Measurements from ENCODE around the gene MT1A. TPM values are rescaled to one million over a fixed set of nuclear protein-coding genes. Genes with fewer than 3 reads are reported as not detected.
A peak's percentile ranks its signal among the peaks of the same experiment; 100 is the strongest.

The MT1A gene
- total and polyA plus RNA-seq, 7 experiments from 2014 or later, result 0.92 TPM; not detected in 6

DNA sequence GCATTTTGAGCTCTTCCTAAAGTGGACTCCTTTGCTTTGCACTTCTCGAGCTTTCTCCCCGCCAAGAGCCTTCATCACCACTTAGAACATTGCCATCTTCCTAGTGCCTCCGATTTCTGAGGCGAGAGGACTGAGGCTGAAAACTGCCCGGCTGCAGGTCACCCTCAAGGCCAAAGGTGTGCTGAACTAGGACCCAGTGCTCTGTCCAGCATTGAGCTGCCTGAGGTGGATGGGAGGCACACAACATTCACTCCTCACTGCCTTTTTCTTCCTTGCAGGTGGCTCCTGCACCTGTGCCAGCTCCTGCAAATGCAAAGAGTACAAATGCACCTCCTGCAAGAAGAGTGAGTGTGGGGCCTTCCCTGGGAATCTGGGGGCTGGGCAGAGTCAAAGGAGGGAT, 5.4 kb downstream of the MT1A start:
- POLR2A ChIA-PET, result interaction anchor here (0.9 to 1.7 kb wide), 7 partner anchors 9 to 39 kb away, joined by 3 to 9 read pairs (median 5); partner anchors contain the start of genes MT1X and MT2A
- Mint-ChIP-seq H3K4me1 (peaks cover 15 to 28% (median 23%) of the 10 kb centered on the region in 7 donors), H3K27me3 (peaks cover 23 to 84% (median 34%) of the 10 kb centered on the region in 5 donors), H3K4me3 (peak overlapping the region; percentile 60 to 84 (median 80)), H3K27ac (peak overlapping the region in 6 of 9 donors; percentile 32 to 85 (median 54)), H3K36me3 (no peaks in the 10 kb centered on the region), H3K9me3 (peaks cover 0 to 2% (median 0%) of the 10 kb centered on the region in 11 donors)
- Histone ChIP-seq H3K36me3 (ENCODE audit: control insufficient read depth in 2 of 3, insufficient read depth in 3 of 3, low read length in 3 of 3) (no peaks in the 10 kb centered on the region), H3K27me3 (ENCODE audit: control insufficient read depth in 2 of 2, insufficient read depth in 2 of 2, low read length in 2 of 2) (peaks cover 2 to 4% of the 10 kb centered on the region in 2 donors), H3K9me3 (ENCODE audit: control insufficient read depth in 2 of 3, low read length in 3 of 3) (no peaks in the 10 kb centered on the region), H3K27ac (ENCODE audit: low read depth, low read length) (peak overlapping the region; percentile 40), H3K4me3 (ENCODE audit: low read length) (peak overlapping the region; percentile 48), H3K4me1 (ENCODE audit: control insufficient read depth in 2 of 2, insufficient read depth in 2 of 2, low read length in 2 of 2) (peaks cover 11 to 16% of the 10 kb centered on the region in 2 donors)
- no peak for ATAC-seq
- CTCF ChIA-PET, result interaction anchor here (1.0 to 2.5 kb wide), 8 partner anchors 19 to 67 kb away, joined by 3 to 10 read pairs (median 6); partner anchors contain the start of gene MT1X
- intact Hi-C loops (cut with micrococcal nuclease), result loop anchor here (1.0 to 5.0 kb wide), 12 partner anchors 13 to 130 kb away; partner anchors contain the start of genes MT1E (in 2 of the 2), MT1F (in 2 of the 2), MT1X (in 2 of the 2) and MT2A (in 2 of the 2)
- no peak for DNase-seq

GRCh38 chr16:56645311-56645710, 6.8 kb downstream of the MT1A start:
- ChIA-PET POLR2A (no interaction called here), CTCF (interaction anchor here (0.7 kb wide), 1 partner anchor 19 kb away, joined by 4 read pairs; no protein-coding TSS in a partner anchor)
- H3K36me3 ChIP-seq (ENCODE audit: control insufficient read depth in 2 of 3, insufficient read depth in 3 of 3, low read length in 3 of 3), result no peaks in the 10 kb centered on the region
- H3K9me3 ChIP-seq (ENCODE audit: control insufficient read depth in 2 of 3, low read length in 3 of 3), result no peaks in the 10 kb centered on the region
- Mint-ChIP-seq H3K4me1 (peaks cover 15 to 28% (median 23%) of the 10 kb centered on the region in 7 donors), H3K4me3 (no peak overlapping the region), H3K27me3 (peaks cover 10 to 77% (median 20%) of the 10 kb centered on the region in 5 donors), H3K9me3 (peaks cover 0 to 2% (median 0%) of the 10 kb centered on the region in 11 donors), H3K36me3 (no peaks in the 10 kb centered on the region), H3K27ac (no peak overlapping the region)
- peaks cover 11 to 16% of the 10 kb centered on the region in 2 donors for H3K4me1 ChIP-seq (ENCODE audit: control insufficient read depth in 2 of 2, insufficient read depth in 2 of 2, low read length in 2 of 2)
- H3K27me3 ChIP-seq (ENCODE audit: control insufficient read depth in 2 of 2, insufficient read depth in 2 of 2, low read length in 2 of 2), result peaks cover 0 to 8% of the 10 kb centered on the region in 2 donors
- H3K4me3 ChIP-seq (ENCODE audit: low read length), result no peak overlapping the region
- intact Hi-C loops (cut with micrococcal nuclease), result no loop called here
- H3K27ac ChIP-seq (ENCODE audit: low read depth, low read length), result no peak overlapping the region
- ATAC-seq (no peak), DNase-seq (no peak)

DNA sequence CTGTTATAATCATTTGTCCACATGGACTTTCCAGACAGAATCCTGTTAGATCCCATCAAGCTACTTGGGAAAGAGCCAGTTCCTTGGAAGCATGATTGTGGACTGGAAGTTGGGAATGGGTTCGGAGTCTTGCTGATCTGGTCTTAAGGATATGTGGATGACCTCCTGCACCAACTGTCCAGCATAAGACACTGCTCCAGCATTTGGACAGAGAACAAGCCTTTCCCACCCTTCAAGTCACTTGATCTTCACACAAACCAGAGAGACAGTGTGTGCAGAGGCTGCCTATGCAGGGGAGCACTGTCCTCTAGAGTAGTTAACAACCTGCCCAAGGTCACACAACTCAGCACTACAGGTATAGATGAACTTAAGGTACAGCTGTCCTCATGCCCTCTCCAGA, 7.4 kb downstream of the MT1A start:
- Mint-ChIP-seq H3K4me1 (peaks cover 15 to 28% (median 23%) of the 10 kb centered on the region in 7 donors), H3K36me3 (no peaks in the 10 kb centered on the region), H3K4me3 (no peak overlapping the region), H3K9me3 (no peaks in the 10 kb centered on the region), H3K27ac (no peak overlapping the region), H3K27me3 (peaks cover 8 to 72% (median 14%) of the 10 kb centered on the region in 5 donors)
- no peak overlapping the region for H3K4me3 ChIP-seq (ENCODE audit: low read length)
- no peaks in the 10 kb centered on the region for H3K9me3 ChIP-seq (ENCODE audit: control insufficient read depth in 2 of 3, low read length in 3 of 3)
- ATAC-seq (no peak), DNase-seq (no peak)
- no peak overlapping the region for H3K27ac ChIP-seq (ENCODE audit: low read depth, low read length)
- peaks cover 0 to 8% of the 10 kb centered on the region in 2 donors for H3K27me3 ChIP-seq (ENCODE audit: control insufficient read depth in 2 of 2, insufficient read depth in 2 of 2, low read length in 2 of 2)
- H3K36me3 ChIP-seq (ENCODE audit: control insufficient read depth in 2 of 3, insufficient read depth in 3 of 3, low read length in 3 of 3), result no peaks in the 10 kb centered on the region
- intact Hi-C loops (cut with micrococcal nuclease), result no loop called here
- H3K4me1 ChIP-seq (ENCODE audit: control insufficient read depth in 2 of 2, insufficient read depth in 2 of 2, low read length in 2 of 2), result peaks cover 11 to 16% of the 10 kb centered on the region in 2 donors
- ChIA-PET POLR2A (interaction anchor here (0.6 kb wide), 1 partner anchor 12 kb away, joined by 3 read pairs; the partner anchor contains the start of gene MT1F), CTCF (interaction anchor here (0.7 to 1.0 kb wide), 3 partner anchors 8 to 19 kb away, joined by 3 to 4 read pairs (median 4); no protein-coding TSS in a partner anchor)

GRCh38 chr16:56647641-56648431, 9.4 kb downstream of the MT1A start:
- Histone ChIP-seq H3K36me3 (ENCODE audit: control insufficient read depth in 2 of 3, insufficient read depth in 3 of 3, low read length in 3 of 3) (no peaks in the 10 kb centered on the region), H3K4me1 (ENCODE audit: control insufficient read depth in 2 of 2, insufficient read depth in 2 of 2, low read length in 2 of 2) (peaks cover 11 to 15% of the 10 kb centered on the region in 2 donors), H3K27ac (ENCODE audit: low read depth, low read length) (no peak overlapping the region), H3K9me3 (ENCODE audit: control insufficient read depth in 2 of 3, low read length in 3 of 3) (no peaks in the 10 kb centered on the region), H3K4me3 (ENCODE audit: low read length) (no peak overlapping the region), H3K27me3 (ENCODE audit: control insufficient read depth in 2 of 2, insufficient read depth in 2 of 2, low read length in 2 of 2) (peaks cover 0 to 8% of the 10 kb centered on the region in 2 donors)
- Mint-ChIP-seq H3K27ac (peak overlapping the region in 1 of 9 donors; percentile 62), H3K4me1 (peaks cover 11 to 20% (median 16%) of the 10 kb centered on the region in 7 donors), H3K9me3 (no peaks in the 10 kb centered on the region), H3K27me3 (peaks cover 9 to 73% (median 17%) of the 10 kb centered on the region in 5 donors), H3K36me3 (no peaks in the 10 kb centered on the region), H3K4me3 (no peak overlapping the region)
- DNase-seq (no peak), ATAC-seq (no peak)
- intact Hi-C loops (cut with micrococcal nuclease), result no loop called here
- POLR2A ChIA-PET, result interaction anchor here (0.6 to 0.7 kb wide), 2 partner anchors 87 to 281 kb away, joined by 3 to 4 read pairs; no protein-coding TSS in a partner anchor
- CTCF ChIA-PET, result no interaction called here

DNA sequence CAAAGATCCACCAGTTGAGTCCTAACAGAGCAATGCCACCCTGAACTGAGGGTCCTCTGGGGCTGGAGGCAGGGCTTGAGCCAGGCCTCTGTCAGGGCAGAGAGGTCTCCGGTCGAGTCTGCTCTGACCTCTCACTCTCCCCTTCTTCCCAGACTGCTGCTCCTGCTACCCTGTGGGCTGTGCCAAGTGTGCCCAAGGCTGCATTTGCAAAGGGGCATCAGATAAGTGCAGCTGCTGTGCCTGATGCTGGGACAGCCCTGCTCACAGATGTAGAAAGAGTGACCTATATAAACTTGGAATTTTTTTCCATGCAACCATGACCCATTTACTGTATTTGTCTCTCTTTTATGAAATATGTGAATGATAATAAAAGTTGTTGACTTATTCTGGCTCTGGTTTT, 10.8 kb downstream of the MT1A start:
- H3K36me3 Mint-ChIP-seq, result no peaks in the 10 kb centered on the region
- POLR2A ChIA-PET, result interaction anchor here (1.1 kb wide), 1 partner anchor 10 kb away, joined by 4 read pairs; no protein-coding TSS in a partner anchor
- CTCF ChIA-PET, result no interaction called here
- H3K4me1 ChIP-seq (ENCODE audit: control insufficient read depth in 2 of 2, insufficient read depth in 2 of 2, low read length in 2 of 2), result peaks cover 2% of the 10 kb centered on the region in 2 donors
- no peak overlapping the region for H3K4me3 ChIP-seq (ENCODE audit: low read length)
- H3K9me3 ChIP-seq (ENCODE audit: control insufficient read depth in 2 of 3, low read length in 3 of 3), result no peaks in the 10 kb centered on the region
- no peaks in the 10 kb centered on the region for H3K36me3 ChIP-seq (ENCODE audit: control insufficient read depth in 2 of 3, insufficient read depth in 3 of 3, low read length in 3 of 3)
- peaks cover 9 to 69% (median 17%) of the 10 kb centered on the region in 5 donors for H3K27me3 Mint-ChIP-seq
- no peak overlapping the region for H3K4me3 Mint-ChIP-seq
- H3K4me1 Mint-ChIP-seq, result peaks cover under 1 to 7% (median 4%) of the 10 kb centered on the region in 7 donors
- intact Hi-C loops (cut with micrococcal nuclease), result no loop called here
- no peak overlapping the region for H3K27ac ChIP-seq (ENCODE audit: low read depth, low read length)
- peaks cover 0 to 8% of the 10 kb centered on the region in 2 donors for H3K27me3 ChIP-seq (ENCODE audit: control insufficient read depth in 2 of 2, insufficient read depth in 2 of 2, low read length in 2 of 2)
- no peak for DNase-seq
- no peak for ATAC-seq
- H3K9me3 Mint-ChIP-seq, result no peaks in the 10 kb centered on the region
- no peak overlapping the region for H3K27ac Mint-ChIP-seq

GRCh38 chr16:56649820-56650219, 11.4 kb downstream of the MT1A start:
- no peak overlapping the region for H3K27ac ChIP-seq (ENCODE audit: low read depth, low read length)
- Mint-ChIP-seq H3K27ac (no peak overlapping the region), H3K4me3 (no peak overlapping the region), H3K27me3 (peaks cover 9 to 67% (median 17%) of the 10 kb centered on the region in 5 donors), H3K4me1 (peaks cover 0 to 3% (median 0%) of the 10 kb centered on the region in 7 donors), H3K9me3 (no peaks in the 10 kb centered on the region), H3K36me3 (no peaks in the 10 kb centered on the region)
- H3K27me3 ChIP-seq (ENCODE audit: control insufficient read depth in 2 of 2, insufficient read depth in 2 of 2, low read length in 2 of 2), result peaks cover 0 to 8% of the 10 kb centered on the region in 2 donors
- no peak overlapping the region for H3K4me3 ChIP-seq (ENCODE audit: low read length)
- POLR2A ChIA-PET, result interaction anchor here (1.1 kb wide), 1 partner anchor 11 kb away, joined by 4 read pairs; no protein-coding TSS in a partner anchor
- no peaks in the 10 kb centered on the region for H3K36me3 ChIP-seq (ENCODE audit: control insufficient read depth in 2 of 3, insufficient read depth in 3 of 3, low read length in 3 of 3)
- no peaks in the 10 kb centered on the region for H3K4me1 ChIP-seq (ENCODE audit: control insufficient read depth in 2 of 2, insufficient read depth in 2 of 2, low read length in 2 of 2)
- CTCF ChIA-PET, result no interaction called here
- DNase-seq (no peak), ATAC-seq (no peak)
- intact Hi-C loops (cut with micrococcal nuclease), result no loop called here
- no peaks in the 10 kb centered on the region for H3K9me3 ChIP-seq (ENCODE audit: control insufficient read depth in 2 of 3, low read length in 3 of 3)
